Measurements from ENCODE around the gene ZFAND3.

ZFAND3 gene

DNA sequence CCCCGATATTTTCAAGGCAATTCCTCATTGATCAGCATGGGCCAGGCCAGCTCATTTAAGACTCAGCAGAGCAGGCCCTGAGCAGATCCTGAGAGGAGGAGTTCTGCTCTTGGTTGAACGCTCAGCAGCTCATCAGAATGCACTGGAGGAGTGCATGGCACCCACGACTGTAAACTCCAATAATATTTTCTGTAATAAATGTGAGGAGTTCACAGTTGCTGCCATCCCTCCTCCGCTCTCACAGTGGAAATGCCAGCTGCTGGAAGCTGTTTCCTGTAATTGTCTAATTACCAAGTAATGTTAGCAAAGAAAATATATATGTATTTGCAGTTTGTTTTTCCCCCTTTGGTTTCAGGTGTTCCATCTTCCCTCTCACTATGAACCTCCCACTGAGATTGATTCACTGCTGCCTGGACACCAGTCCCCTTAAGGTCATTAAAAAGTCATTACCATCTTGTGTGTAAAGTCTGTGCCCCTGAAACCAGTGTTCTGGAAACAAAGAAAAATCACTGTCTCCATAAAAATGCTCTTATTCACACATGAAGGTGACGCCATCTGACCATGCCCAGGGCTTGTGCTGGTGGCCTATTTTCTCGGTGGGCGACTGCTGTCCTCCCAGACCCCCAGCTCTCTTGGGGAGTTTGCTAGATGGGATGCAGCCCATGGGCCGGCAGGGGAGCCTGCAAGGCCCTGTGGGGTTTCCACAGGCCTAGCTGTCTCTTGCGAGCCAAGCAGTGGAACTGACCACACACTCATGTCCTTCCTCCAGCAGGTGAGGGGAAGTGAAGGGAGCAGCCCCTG, 374.2 kb downstream of the ZFAND3 start:
- no peak for DNase-seq

DNA sequence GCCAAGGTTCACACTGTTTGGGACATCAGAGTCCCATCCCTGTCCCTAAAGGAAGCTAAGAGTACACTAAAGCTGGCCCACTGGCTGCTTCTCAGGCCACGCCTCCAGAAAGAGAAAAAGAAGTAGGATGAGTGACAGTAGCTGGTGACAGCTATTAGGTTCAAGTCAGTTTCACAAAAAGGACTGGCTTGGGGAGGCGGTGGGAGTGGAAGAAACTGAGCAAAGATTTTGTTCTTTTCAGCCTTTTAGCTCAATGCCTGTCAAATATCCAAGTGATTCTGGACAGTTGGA, 374.7 kb downstream of the ZFAND3 start:
- no peak for DNase-seq

DNA sequence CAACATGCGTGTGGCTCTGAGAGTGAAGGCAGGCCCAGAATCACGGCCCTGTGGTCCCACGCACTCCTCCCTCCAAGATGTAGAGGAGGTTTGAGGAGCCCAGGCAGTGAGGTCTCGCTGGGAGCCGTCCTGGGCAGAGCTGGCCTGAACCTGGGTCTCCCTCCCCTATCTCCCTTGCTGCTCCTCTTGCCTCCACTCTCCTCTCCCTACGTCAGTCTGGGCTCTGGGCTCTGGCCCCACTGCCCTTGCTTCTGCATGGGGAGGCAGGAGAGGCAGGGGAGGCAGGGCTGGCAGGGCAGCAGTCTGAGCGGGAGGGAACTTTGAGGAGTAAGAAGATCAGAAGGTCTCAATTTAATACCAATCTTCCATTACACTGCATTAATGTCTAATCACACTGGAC, 375.1 kb downstream of the ZFAND3 start:
- no peak for DNase-seq

DNA sequence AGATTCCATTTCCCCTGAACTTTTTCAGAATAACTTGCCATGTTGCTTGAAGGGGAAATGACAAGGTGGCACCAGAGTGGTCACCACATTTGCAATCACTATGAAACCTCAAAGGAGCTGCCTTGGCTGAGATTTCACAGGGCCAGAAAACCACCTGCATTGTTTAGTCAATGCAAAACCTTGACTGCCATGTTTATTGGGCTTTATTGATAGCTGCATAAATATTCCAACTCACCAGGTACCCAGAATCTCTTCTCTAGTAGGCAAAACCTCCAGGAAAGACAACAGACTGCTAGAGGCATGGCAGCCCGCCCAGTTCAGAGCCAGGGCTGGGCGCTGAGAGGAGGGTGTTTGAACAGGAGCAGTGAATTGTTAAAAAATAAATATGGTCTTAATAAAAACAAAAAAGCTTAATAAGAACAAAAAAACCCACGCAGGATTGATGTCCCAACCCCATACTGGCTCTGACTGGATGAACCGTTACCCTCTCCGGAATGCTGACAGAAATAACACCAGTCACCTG, 375.6 kb downstream of the ZFAND3 start:
- DNase-seq, result no peak

DNA sequence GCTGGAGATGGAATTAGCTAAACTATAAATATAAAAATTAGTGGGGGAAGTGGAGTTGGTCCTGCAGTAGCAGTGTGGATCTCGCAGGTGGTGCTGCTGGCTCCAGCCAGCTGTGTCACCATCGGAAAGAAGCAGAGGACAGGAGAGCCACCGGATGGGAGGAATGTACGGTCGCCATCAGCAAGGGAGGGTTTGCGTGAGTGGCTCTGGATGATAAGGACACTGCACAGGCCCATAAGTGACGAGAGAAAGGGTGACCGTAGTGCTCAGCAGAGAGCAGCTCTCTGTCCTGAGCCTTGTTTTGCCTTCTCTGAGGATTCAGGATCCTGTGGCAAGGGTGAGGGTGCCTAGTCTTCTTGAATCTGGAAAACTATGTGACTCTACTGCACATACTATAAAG, 378.7 kb downstream of the ZFAND3 start:
- no peak for DNase-seq
